HG03442 (cell line): ENCODE measurements around the gene SNTG2.
"Not testable (repeated sequence)": the region's sequence is repeated elsewhere in the genome, so short reads cannot be mapped to it uniquely, and the experiment has no call there.

Experiments
- ATAC-seq: cut with Tn5 transposase; IDR thresholded peaks from one replicate; pipeline ENCODE4 v1.9.1; 2021; ENCODE audit warnings: mild to moderate bottlenecking, moderate library complexity; ENCODE audit not compliant: unreplicated experiment

Gene SNTG2

DNA sequence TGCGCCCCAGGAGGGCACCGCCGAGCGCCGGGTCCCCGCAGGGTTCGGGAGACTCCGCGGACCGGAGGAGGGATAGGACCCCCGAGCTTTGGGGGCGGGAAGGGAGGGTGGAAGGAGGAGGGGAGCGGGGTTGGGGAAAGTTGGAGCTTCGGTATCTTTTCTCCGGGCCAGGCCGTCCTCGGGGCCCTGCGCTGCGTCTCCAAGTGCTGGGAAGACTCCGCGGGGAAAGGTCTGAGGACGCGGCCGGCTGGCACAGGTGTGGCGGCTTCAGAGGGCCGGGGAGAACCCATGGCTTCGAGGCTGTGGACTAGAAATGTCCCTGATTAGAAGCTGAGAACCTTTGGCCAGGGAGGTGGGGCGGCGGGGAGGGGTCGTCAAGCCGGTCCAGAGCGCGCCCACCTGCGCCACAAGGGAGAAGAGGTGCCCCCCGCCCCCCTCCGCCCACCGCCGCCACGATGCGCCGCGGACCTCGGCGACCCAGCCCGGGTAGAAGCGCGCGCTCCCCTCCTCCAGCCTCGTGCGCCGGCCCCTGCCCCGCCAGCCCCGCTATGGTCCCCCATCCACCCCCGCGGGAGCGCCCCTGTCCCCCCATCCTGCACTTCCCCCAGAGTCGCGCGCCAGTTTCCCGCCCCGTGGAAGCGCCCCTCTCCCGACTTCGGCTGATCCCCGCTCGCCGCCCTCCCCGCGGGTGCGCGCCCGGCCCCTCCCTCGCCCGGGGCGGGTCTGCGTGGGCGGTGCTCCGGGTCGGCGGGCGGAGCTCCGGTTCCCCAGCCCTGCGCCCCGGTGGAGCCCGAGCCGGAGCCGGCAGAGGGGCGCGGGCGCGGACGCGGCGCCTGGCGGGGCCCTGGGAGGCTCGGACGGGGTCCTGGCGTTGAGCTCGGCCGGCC lies at the start of gene SNTG2:
SNTG2 (plus strand) TSS at position 770 of the 887 bp plus-strand sequence. CDS start 148 bp downstream, outside the sequence.
- ATAC-seq = no peak

DNA sequence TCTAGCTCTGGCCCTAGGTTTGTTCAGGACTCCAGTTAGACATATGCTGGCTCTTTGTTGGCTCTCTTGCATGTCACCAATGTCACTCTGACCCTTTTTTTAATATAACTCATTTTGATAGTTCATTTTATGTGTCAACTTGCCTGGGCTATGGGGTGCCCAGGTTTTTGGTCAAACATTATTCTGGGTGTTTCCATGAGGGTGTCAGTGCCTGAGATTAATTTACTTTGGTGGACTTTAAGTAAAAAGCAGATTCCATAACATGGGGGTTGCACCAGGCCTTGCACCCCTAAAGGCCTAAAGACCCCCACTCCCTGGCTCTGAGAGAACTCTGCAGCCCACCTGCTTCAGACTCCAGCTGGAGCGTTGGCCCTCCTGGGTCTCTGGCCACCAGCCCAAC lies 48.1 kb upstream of the SNTG2 start:
- no peak for ATAC-seq

- ATAC-seq = no peak
Observed at GRCh38 chr2:903223-903900, 47.3 kb upstream of the SNTG2 start.

DNA sequence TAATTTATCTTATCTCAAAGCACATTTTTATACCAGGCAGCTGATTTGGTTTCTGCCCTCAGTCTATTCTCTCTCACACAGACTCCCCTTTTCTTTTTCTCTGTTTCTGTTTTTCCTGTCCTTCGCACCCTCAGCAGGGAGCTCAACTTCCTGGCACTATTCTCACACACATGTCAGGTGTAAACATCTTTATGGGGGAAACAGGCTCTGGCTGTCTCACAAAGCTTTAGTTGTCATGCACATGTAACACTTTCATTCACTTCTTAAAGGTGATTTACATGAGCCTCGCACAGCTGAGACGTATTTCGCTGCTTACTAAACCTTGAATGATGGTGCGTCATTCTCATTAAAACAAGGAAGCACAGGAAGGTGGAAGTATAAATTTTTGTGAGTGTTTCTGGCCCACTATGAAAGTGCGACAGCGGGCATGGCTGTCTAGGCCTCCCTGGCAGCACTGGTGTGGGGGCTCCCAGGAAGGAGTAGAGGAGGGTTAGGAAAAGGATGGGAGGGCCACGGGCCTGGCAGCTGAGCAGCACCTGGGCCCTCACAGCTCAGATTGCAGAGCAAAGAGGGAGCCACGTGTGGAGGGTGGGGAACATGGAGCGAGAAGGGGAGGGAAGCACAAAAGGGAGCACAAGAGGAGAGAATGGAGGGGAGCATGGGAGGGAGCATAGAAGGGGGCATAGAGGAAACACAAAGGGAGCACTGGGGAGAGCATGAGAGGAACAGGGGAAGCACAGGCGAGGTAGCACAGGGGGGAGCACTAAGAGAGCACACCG lies 46.2 kb upstream of the SNTG2 start:
- no peak for ATAC-seq

DNA sequence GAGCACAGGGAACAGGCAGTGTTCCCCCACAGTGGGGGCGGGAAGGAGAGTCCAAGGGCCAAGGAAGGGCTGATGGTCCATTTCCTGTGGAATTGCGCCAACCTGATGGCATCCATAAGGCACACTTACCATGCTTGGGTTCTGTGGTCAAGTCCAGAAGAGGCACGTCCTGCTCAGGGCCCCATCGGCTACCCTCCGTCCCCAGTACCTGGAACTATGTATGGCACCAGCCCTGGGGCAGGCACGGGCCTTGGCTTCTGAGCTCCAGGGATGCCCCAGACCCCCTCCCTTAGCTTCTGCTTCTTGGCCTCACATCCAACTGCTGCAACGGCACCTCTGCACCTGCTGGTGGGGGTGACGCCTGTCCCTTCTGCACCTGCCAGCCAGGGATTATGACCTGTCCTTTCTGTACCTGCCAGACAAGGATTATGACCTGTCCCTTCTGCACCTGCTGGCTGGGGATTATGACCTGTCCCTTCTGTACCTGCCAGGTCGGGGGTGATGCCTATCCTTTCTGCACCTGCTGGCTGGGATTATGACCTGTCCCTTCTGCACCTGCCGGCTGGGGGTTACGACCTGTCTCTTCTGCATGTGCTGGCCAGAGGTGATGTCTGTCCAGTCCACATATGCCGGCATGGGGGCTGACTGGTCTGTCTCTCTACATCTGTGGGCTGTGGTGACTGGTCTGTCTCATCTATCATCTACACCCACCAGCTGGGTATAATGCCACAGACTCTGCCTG lies 45.4 kb upstream of the SNTG2 start:
- ATAC-seq = no peak

- no peak for ATAC-seq
Observed at GRCh38 chr2:905833-906140, 44.9 kb upstream of the SNTG2 start.

GRCh38 chr2:907706-908105 lies 42.9 kb upstream of the SNTG2 start:
- no peak for ATAC-seq

DNA sequence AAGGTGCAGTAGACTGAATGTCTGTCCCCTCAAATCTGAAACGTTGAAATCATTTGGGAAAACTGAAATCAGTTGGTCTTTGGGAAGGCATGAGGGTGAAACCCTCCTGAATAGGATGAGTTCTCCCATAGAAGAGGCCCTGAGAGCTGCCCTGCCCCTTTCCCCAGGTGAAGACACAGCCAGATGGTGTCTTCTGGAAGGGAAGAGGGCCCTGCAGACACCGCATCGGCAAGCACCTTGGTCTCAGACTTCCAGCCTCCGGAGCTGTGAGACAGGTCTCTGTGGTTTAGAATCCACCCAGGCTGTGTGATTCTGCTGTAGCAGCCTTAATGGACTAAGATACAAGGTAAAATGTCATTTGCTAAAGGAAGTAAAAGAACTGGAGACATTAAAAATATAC lies 42.1 kb upstream of the SNTG2 start:
- ATAC-seq = no peak

GRCh38 chr2:909764-910379 lies 40.8 kb upstream of the SNTG2 start:
- not testable (repeated sequence) for ATAC-seq

DNA sequence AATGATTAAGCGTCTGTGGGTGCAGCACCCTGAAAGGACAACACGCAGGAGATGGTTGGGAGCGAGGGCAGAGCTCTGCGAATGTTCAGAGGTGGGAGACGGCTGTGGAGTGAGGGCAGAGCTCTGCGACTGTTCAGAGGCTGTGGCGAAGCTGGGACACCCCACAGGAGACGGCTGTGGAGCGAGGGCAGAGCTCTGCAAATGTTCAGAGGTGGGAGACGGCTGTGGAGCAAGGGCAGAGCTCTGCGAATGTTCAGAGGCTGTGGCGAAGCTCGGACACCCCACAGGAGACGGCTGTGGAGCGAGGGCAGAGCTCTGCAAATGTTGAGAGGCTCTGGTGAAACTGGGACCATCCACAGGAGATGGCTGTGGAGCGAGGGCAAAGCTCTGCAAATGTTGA lies 40.0 kb upstream of the SNTG2 start:
- no peak for ATAC-seq

- ATAC-seq = no peak
Observed at GRCh38 chr2:915979-916378, 34.7 kb upstream of the SNTG2 start.

DNA sequence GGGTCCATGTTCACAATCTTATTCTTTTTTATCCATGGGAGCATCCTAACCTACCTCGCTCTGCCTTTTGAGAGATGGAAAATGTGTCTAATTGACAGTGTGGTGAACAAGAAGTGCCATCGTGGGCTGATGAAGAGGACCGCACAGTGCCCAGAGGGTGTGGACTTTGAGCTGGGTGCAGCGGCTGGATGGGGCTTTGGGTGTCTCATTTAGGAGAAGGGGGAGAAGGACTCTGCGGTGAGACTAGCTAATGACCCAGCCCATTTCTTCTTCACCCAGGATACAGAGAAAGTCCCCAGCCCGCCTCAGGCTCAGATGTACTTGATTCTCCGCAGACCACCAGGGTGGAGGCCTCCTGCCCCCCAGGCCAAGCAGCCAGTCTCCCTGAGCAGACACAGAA lies 33.7 kb upstream of the SNTG2 start:
- ATAC-seq = no peak

GRCh38 chr2:919672-920071 lies 31.0 kb upstream of the SNTG2 start:
- ATAC-seq = no peak

DNA sequence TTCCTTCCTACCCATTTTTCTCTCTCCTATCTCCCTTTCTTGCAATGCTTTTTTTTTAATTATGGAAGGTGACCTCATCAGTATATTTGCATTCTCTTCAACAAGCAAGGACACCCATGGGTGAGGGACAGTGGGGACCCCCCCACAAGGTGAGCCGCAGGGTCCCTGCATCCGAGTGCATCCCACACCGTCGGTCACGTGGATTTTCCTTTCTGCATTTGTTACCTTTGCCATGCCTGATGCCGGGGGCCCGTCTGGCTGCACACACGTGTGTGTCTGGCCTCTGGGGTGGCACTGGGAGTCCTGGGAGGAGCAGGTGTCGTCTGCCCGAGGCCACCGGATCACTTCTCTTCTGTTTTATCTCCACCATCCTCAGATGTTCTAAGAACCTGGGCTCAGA lies 30.1 kb upstream of the SNTG2 start:
- no peak for ATAC-seq

DNA sequence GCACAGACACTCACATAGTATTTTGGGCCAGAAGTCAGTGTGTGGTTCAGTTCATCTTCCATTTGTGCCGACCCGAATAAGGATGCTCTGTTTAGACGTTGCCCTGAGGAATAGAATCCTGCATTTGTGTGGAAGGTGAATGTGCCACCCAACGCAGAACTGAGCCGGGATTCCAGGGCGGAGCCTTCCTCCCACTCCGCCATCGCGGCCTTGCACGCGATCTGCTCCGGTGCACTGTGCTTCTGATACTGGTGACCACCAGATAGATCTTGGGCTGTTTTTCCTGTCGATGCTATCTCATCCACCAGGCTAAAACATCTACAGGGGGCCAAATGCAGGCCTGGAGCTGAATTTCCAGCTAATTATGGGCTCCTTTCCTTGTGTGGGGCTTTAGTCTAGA lies 29.6 kb upstream of the SNTG2 start:
- no peak for ATAC-seq

DNA sequence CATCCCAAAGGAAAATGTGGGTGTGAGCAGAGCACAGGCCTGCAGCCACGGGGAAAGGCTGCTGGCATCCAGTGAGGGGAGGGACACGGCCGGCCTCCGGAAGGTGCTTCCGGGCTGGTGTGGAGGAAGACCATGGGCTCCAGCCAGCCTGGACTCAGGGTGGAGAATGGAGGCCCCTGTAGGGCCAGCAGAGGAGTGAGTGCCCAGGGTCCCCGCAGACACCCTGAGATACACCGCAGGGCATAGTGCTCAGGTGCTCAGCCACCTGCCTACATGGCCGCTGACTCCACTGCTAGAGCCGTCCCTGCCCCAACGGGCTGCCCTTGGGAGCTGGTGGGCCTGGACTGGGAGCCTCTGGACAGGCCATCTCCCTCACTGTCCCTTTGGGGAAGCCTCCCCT lies 28.5 kb upstream of the SNTG2 start:
- no peak for ATAC-seq

GRCh38 chr2:923832-924601 lies 26.6 kb upstream of the SNTG2 start:
- ATAC-seq = no peak

GRCh38 chr2:924701-925100 lies 25.9 kb upstream of the SNTG2 start:
- no peak for ATAC-seq

- no peak for ATAC-seq
Observed at GRCh38 chr2:925309-925708, 25.3 kb upstream of the SNTG2 start.

DNA sequence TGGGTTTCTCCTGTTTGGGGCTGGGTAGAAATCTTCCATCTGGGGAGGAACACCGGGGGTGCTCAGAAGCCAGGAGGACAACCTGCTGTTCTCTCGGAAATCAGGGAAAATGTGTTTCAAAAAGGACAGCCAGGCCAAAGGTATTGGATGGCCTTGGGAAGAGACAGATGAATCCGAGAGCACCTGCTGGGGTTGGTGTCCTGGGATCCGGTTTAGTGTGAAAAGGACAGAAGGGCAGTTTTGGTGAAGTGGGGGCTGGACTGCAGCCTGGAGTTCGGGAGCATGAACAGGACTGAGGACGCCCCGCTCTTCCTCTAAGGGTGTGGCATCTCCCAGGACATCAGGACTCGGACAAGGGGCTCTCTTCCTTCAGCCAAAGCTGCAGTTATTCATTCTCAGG lies 24.9 kb upstream of the SNTG2 start:
- ATAC-seq = no peak
